ENCODE results near the gene FAM118B.

DNA sequence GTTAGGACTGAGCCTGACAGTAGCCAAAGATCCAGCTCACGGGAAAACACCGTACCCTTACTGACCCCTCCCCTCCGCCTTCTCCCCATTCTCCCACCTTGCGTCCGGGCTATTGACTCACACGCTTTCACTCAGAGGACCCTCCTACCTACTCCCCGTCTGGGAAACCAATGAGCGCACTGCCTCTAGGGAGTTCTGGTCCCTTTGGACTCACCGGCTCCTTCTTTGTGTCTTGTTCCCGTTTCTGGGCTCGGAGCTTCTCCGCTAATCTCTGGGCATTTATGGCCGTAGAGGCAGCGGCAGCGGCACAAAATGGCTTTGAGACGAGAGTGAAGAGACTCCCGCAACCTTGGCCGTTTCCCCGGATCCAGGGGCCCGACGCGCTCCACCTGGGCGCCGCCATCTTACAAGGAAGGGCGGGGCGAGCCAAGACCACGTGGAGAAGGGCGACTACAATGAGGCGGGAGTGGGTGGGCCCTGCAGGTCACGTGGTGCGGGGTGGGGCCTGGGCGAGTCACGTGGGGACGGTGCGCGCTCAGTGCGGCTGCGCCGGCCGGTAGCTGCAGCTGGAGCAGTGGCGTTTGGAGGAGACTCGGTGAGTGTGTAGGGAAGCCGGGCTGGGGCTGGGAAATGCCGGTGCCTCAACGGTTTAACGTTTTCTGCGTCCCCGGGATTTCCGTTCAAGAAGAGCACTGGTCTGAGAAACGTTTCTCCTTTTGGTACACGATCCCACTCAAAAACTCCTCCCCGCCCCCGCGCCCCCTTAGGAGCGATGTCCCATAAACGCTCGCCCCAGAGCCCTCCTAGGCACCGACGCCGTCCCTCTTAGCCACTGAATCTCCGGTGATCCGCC is at the start of gene FAM118B, which contains the start of gene RPUSD4:
- TF ChIP-seq, protein P1, sequence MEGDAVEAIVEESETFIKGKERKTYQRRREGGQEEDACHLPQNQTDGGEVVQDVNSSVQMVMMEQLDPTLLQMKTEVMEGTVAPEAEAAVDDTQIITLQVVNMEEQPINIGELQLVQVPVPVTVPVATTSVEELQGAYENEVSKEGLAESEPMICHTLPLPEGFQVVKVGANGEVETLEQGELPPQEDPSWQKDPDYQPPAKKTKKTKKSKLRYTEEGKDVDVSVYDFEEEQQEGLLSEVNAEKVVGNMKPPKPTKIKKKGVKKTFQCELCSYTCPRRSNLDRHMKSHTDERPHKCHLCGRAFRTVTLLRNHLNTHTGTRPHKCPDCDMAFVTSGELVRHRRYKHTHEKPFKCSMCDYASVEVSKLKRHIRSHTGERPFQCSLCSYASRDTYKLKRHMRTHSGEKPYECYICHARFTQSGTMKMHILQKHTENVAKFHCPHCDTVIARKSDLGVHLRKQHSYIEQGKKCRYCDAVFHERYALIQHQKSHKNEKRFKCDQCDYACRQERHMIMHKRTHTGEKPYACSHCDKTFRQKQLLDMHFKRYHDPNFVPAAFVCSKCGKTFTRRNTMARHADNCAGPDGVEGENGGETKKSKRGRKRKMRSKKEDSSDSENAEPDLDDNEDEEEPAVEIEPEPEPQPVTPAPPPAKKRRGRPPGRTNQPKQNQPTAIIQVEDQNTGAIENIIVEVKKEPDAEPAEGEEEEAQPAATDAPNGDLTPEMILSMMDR (conservative IDR thresholded peaks at IDR 0.05 in 1 of 2, IDR thresholded peaks at IDR 0.05 in 1 of 2; ENCODE audit: low read depth in 1 of 2, low read length in 2 of 2), result peak in 1 of 2 donors; percentile 8
- no peak for TF ChIP-seq EZH2 (IDR thresholded peaks at IDR 0.05; ENCODE audit: low read length, missing control alignments)
